SK-N-SH treated with all-trans-retinoic acid at 6 μM for 48 hours (cell line): Measurements from ENCODE around the gene ACAP2.

Experiments used
- RARB ChIP-seq: fragments of 250-450 bp; sonication (Bioruptor Pico); IDR thresholded peaks from 2 replicates; pipeline ENCODE4 v1.8.0; 2021; ENCODE audit warnings: mild to moderate bottlenecking, moderate library complexity
- TOX ChIP-seq: fragments of 250-450 bp; sonication (Bioruptor Pico); IDR thresholded peaks from 2 replicates; pipeline ENCODE4 v1.8.0; 2021; ENCODE audit warnings: mild to moderate bottlenecking, moderate library complexity, borderline replicate concordance
- ZFP3 ChIP-seq: fragments of 250-450 bp; sonication (Bioruptor Pico); IDR thresholded peaks from 2 replicates; pipeline ENCODE4 v1.5.0; 2020; ENCODE audit warnings: mild to moderate bottlenecking, moderate library complexity
- ZFP30 ChIP-seq: fragments of 450-650 bp; formaldehyde crosslinking; IDR thresholded peaks from 2 replicates; pipeline ENCODE4 v1.5.0; 2022; ENCODE audit warnings: mild to moderate bottlenecking, moderate library complexity

DNA sequence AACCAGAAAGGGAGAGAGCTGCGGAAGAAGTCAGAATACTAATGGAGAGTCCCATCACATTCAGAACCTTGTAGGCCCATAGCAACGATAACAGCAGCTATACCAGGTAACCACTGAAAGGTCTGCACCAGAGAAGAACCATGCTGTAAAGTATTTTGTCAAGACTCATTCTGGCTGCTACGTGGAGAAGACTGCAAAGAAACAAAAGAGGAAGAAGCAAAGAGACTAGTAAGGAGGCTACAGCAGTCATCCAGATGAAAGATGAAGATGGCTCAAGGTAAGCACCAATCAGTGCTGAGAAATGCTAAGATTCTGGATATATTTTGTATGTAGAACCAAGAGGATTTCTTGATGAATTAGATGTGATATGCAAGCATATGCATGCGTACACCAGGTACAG is 39.6 kb downstream of the ACAP2 start:
- no peak for TF ChIP-seq TOX (CRISPR knock-in tag)
- no peak for TF ChIP-seq ZFP30 (CRISPR knock-in tag)
- TF ChIP-seq RARB = no peak
- TF ChIP-seq ZFP3 (CRISPR knock-in tag) = no peak
